Astrocyte of the spinal cord (primary cell): ENCODE data around the gene ARPC5.

Experiments used
- DNase-seq: peaks from one replicate; pipeline ENCODE4 v3.0.0; 2011; ENCODE audit warnings: low read depth, low spot score
- H3K4me3 ChIP-seq: 2 replicates; pipeline ENCODE4 v1.5.1; 2011; ENCODE audit warnings: low read depth, mild to moderate bottlenecking, low read length, moderate library complexity
- CTCF ChIP-seq: IDR thresholded peaks from 2 replicates; pipeline ENCODE4 v1.5.1; 2012; ENCODE audit warnings: low read depth, mild to moderate bottlenecking, low read length, inconsistent platforms
- in situ Hi-C: cut with HindIII; loops from 2 replicates; pipeline ENCODE4 v1.10.0; 2017; ENCODE audit warnings: low sequenced_read_pairs

Gene ARPC5

DNA sequence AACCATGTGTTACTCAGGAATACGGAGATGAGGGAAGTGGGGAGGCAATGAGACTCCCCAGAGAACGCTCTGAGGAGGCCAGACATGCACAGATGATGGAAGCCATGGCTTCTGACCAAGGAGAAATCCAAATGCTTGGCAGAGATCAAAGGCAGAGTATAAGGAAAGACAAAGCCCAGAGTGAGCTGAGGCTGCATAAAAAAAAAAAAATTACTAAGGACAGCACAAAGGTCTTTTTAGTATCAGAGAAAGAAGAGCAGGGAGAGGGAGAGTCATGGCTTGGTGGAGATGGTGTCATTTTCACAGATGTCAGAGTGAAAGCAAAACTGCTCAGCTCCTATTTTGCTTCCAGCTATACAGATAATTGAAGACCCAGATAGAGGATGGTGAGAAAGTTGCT is 37.2 kb downstream of the ARPC5 start:
- H3K4me3 ChIP-seq: no peak overlapping the region
- no peak for DNase-seq
- no peak for TF ChIP-seq CTCF
- in situ Hi-C loops: no loop called here

DNA sequence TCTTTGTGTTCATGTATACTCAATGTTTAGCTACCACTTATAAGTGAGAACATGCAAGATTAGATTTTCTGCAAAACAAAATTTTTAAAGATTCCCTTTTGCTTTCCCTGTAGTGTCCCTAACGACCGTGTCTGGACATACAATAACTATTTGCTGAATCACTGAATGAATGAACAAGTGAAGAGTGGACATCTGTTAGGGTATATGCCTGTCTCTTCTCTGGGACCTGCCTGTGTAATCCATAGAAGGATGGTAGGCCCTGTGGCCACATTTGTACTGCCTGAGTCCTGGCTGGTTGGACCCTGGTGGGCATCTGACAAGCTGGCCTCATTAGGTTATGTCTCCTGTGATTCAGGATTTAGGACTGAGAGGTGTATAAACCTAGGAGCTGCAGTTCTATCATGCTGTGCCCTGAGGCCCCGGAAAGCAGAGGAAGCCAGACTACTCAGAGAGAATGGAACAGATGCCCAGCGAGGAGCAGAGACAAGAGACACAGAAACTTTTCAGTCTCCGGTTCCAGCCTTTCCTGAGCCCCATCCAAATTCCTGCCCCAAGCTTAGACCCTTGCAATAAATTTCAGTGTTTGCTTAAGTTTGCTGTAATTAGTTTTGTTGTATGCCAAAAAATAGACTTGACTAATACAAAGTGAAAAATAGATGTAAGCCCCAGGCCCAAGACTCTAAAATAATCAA is 37.8 kb downstream of the ARPC5 start:
- TF ChIP-seq CTCF: no peak
- no peak for DNase-seq
- in situ Hi-C loops: no loop called here

GRCh38 chr1:183596500-183596899 is 39.1 kb downstream of the ARPC5 start:
- in situ Hi-C loops: no loop called here
- H3K4me3 ChIP-seq: no peak overlapping the region
- no peak for TF ChIP-seq CTCF
- no peak for DNase-seq

More for the DNA sequence above, 37.8 kb downstream of the ARPC5 start:
- no peak overlapping the region for H3K4me3 ChIP-seq

DNA sequence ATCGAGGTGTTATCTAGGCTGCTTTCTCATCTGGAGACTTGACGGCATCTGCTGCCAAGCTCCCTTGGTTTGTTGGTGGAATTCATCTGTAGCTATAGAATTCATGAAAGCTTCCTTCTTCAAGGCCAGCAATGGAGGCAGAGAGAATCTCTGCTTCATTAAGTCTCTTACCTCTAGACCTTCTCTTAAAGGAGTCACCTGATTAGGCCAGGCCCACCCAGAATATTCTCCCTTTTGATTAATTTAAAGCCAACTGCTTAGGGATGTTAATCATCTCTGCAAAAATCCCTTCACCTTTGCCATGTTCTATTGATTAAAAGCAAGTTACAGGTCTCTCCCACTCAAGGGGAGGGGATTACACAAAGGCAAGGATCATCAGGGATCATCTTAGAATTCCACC is 40.0 kb downstream of the ARPC5 start:
- no peak for DNase-seq
- H3K4me3 ChIP-seq: no peak overlapping the region
- TF ChIP-seq CTCF: no peak
- in situ Hi-C loops: no loop called here

DNA sequence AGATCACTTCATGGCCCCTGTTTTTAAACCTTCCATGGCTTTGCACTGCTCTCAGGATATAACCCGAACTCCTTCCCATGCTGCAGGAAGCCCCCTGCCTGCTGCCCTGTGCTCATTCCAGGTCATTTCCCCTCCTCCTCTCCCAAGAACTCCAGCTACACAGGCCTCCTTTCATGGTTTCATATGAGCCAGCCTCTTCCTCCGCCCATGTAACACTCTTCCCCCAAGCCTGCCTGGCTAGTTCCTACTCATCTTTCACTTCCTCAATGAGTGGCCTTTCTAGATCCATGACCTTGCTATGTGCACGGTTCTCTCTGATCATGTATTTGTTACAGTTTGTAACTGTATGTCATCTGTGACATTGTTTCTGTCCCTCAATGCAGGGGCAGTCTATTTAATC is 42.2 kb downstream of the ARPC5 start:
- DNase-seq: no peak
- H3K4me3 ChIP-seq: no peak overlapping the region
- TF ChIP-seq CTCF: no peak
- in situ Hi-C loops: no loop called here

GRCh38 chr1:183592733-183593132 is 42.9 kb downstream of the ARPC5 start:
- in situ Hi-C loops: no loop called here
- TF ChIP-seq CTCF: no peak
- no peak overlapping the region for H3K4me3 ChIP-seq
- no peak for DNase-seq
